ENCODE measurements around the gene BCL2L2.
A peak's percentile ranks its signal among the peaks of the same experiment; 100 is the strongest.

DNA sequence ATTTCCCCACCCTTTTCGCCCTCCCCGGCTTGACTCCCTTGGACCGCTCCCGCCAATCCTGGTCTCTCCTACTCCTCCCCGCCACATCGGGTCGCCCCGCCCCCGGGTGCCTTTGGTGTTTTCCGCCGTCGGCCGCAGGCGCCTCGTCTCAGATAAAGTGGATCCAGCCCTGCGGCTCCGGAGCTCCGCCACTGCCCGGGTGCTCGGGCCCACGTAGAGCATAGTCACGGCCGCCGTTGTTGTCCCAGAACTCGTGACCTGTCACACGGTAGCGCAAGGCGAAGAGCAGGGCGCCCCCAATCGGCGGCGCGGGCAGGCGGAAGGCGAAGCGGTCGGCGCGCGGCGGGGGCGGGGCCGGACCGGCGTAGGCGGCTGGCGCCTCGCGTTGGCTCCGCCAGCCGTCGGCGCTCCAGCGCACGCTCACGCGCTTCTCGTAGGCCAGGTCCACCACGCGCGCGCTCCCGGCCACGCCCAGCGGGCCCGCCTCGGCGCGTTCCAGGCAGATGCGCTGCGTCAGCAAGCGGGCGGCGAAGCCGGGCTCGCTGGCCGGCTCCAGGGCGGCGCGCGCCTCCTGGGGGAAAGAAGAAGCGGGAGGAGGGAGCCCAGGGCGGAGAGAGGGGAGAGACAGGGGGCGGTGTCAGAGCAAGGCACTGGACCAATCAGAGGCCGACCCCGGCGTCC lies 5.2 kb upstream of the BCL2L2 start:
- peak; percentile 58 to 76 for TF ChIP-seq POLR2A (IDR thresholded peaks at IDR 0.05)
- TF ChIP-seq, protein P1, sequence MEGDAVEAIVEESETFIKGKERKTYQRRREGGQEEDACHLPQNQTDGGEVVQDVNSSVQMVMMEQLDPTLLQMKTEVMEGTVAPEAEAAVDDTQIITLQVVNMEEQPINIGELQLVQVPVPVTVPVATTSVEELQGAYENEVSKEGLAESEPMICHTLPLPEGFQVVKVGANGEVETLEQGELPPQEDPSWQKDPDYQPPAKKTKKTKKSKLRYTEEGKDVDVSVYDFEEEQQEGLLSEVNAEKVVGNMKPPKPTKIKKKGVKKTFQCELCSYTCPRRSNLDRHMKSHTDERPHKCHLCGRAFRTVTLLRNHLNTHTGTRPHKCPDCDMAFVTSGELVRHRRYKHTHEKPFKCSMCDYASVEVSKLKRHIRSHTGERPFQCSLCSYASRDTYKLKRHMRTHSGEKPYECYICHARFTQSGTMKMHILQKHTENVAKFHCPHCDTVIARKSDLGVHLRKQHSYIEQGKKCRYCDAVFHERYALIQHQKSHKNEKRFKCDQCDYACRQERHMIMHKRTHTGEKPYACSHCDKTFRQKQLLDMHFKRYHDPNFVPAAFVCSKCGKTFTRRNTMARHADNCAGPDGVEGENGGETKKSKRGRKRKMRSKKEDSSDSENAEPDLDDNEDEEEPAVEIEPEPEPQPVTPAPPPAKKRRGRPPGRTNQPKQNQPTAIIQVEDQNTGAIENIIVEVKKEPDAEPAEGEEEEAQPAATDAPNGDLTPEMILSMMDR (IDR thresholded peaks at IDR 0.05) = peak; percentile 39 to 92 (median 72)
